ENCODE measurements around the gene C1QTNF5. TPM values are rescaled to one million over a fixed set of nuclear protein-coding genes. Genes with fewer than 3 reads are reported as not detected.

C1QTNF5 gene
- total RNA-seq, 1 donor, result 5.3 TPM

GRCh38 chr11:119341222-119342022, 739 bp upstream of the C1QTNF5 start:
- no peak for TF ChIP-seq CTCF (IDR thresholded peaks at IDR 0.05; ENCODE audit: insufficient read depth, low read length)
- no peak for DNase-seq (ENCODE audit: low read depth)
- no peak overlapping the region for H3K4me3 ChIP-seq (ENCODE audit: low read depth, low read length)

GRCh38 chr11:119339589-119340334, 921 bp downstream of the C1QTNF5 start:
- DNase-seq (ENCODE audit: low read depth), result peak; percentile 57
- peak overlapping the region; percentile 71 for H3K4me3 ChIP-seq (ENCODE audit: low read depth, low read length)

GRCh38 chr11:119338965-119339588, 1.6 kb downstream of the C1QTNF5 start:
- no peak for DNase-seq (ENCODE audit: low read depth)
- no peak for TF ChIP-seq CTCF (IDR thresholded peaks at IDR 0.05; ENCODE audit: insufficient read depth, low read length)
- peak overlapping the region; percentile 71 for H3K4me3 ChIP-seq (ENCODE audit: low read depth, low read length)

More at GRCh38 chr11:119339589-119340334, 921 bp downstream of the C1QTNF5 start:
- peak; percentile 78 for TF ChIP-seq CTCF (IDR thresholded peaks at IDR 0.05; ENCODE audit: insufficient read depth, low read length)

GRCh38 chr11:119338318-119338890, 2.3 kb downstream of the C1QTNF5 start:
- peak; percentile 86 for TF ChIP-seq CTCF (IDR thresholded peaks at IDR 0.05; ENCODE audit: insufficient read depth, low read length)
- DNase-seq (ENCODE audit: low read depth), result peak; percentile 79
- H3K4me3 ChIP-seq (ENCODE audit: low read depth, low read length), result peak overlapping the region; percentile 40

- no peak for DNase-seq (ENCODE audit: low read depth)
- H3K4me3 ChIP-seq (ENCODE audit: low read depth, low read length), result peak overlapping the region; percentile 33
- no peak for TF ChIP-seq CTCF (IDR thresholded peaks at IDR 0.05; ENCODE audit: insufficient read depth, low read length)
These were observed 2.9 kb downstream of the C1QTNF5 start for GRCh38 chr11:119337581-119338317.
